GM18498 (cell line): ENCODE data around the gene RORC.

Source experiments
- ATAC-seq: cut with Tn5 transposase; IDR thresholded peaks from one replicate; pipeline ENCODE4 v1.9.1; 2021; ENCODE audit warnings: mild to moderate bottlenecking, moderate library complexity; ENCODE audit not compliant: unreplicated experiment

The RORC gene

GRCh38 chr1:151829352-151830046, 2.1 kb downstream of the RORC start:
- no peak for ATAC-seq

- ATAC-seq, result no peak
Observed at GRCh38 chr1:151828921-151829320, 2.7 kb downstream of the RORC start.

GRCh38 chr1:151827853-151828252, 3.7 kb downstream of the RORC start:
- no peak for ATAC-seq

- no peak for ATAC-seq
Observed at GRCh38 chr1:151825751-151826660, 5.6 kb downstream of the RORC start.

- no peak for ATAC-seq
Observed at GRCh38 chr1:151825204-151825603, 6.4 kb downstream of the RORC start.

GRCh38 chr1:151823175-151823574, 8.4 kb downstream of the RORC start:
- no peak for ATAC-seq

- ATAC-seq, result no peak
Observed at GRCh38 chr1:151822404-151822803, 9.2 kb downstream of the RORC start.

GRCh38 chr1:151820940-151821339, 10.7 kb downstream of the RORC start:
- ATAC-seq, result no peak

GRCh38 chr1:151819976-151820623, 11.5 kb downstream of the RORC start:
- no peak for ATAC-seq

GRCh38 chr1:151819227-151819835, 12.3 kb downstream of the RORC start:
- no peak for ATAC-seq

- ATAC-seq, result no peak
Observed at GRCh38 chr1:151817353-151817730, 14.3 kb downstream of the RORC start.

- no peak for ATAC-seq
Observed at GRCh38 chr1:151816548-151817352, 14.9 kb downstream of the RORC start.

GRCh38 chr1:151815716-151816327, 15.8 kb downstream of the RORC start:
- no peak for ATAC-seq

GRCh38 chr1:151814971-151815545, 16.5 kb downstream of the RORC start:
- ATAC-seq, result no peak

GRCh38 chr1:151814426-151814825, 17.2 kb downstream of the RORC start:
- ATAC-seq, result no peak

GRCh38 chr1:151813271-151813977, 18.2 kb downstream of the RORC start:
- ATAC-seq, result no peak

- ATAC-seq, result no peak
Observed at GRCh38 chr1:151811181-151811580, 20.4 kb downstream of the RORC start.

- ATAC-seq, result no peak
Observed at GRCh38 chr1:151809985-151810556, 21.5 kb downstream of the RORC start.
